IPS-20b (cell line): Measurements from ENCODE around the gene WASHC2C.
A peak's percentile ranks its signal among the peaks of the same experiment; 100 is the strongest.
"Not testable (repeated sequence)": the region's sequence is repeated elsewhere in the genome, so short reads cannot be mapped to it uniquely, and the experiment has no call there.

Source experiments
- H3K27ac ChIP-seq: one replicate; pipeline ENCODE4 v1.5.1; 2013; ENCODE audit warnings: low read length
- H3K27me3 ChIP-seq: 2 replicates; pipeline ENCODE4 v1.6.1; 2013; ENCODE audit warnings: mild to moderate bottlenecking, low read length, inconsistent platforms; ENCODE audit not compliant: insufficient read depth
- H3K36me3 ChIP-seq: 2 replicates; pipeline ENCODE4 v1.6.1; 2013; ENCODE audit warnings: low read depth, mild to moderate bottlenecking, inconsistent platforms, low read length, moderate library complexity; ENCODE audit not compliant: insufficient read depth
- H3K4me1 ChIP-seq: 2 replicates; pipeline ENCODE4 v1.6.1; 2013; ENCODE audit warnings: mild to moderate bottlenecking, control low read depth, inconsistent platforms, low read length, moderate library complexity; ENCODE audit not compliant: insufficient read depth
- H3K4me3 ChIP-seq: 2 replicates; pipeline ENCODE4 v1.5.1; 2013; ENCODE audit warnings: mild to moderate bottlenecking, low read length, inconsistent platforms
- H3K9ac ChIP-seq: 2 replicates; pipeline ENCODE4 v1.6.1; 2013; ENCODE audit warnings: low read depth, mild to moderate bottlenecking, inconsistent platforms, low read length, moderate library complexity
- H3K9me3 ChIP-seq: 2 replicates; pipeline ENCODE4 v1.6.1; 2013; ENCODE audit warnings: mild to moderate bottlenecking, low read depth, low read length, inconsistent platforms; ENCODE audit not compliant: insufficient read depth

WASHC2C gene

GRCh38 chr10:45726703-45727420 lies at the start of gene WASHC2C:
WASHC2C (plus strand) TSS chr10:45727266; CDS start chr10:45727318, 52 bp downstream.
- not testable (repeated sequence) for H3K27ac ChIP-seq, H3K27me3 ChIP-seq
- H3K9ac ChIP-seq: peak within 1 kb of the TSS; percentile 61; the same call in 1 of the 2 replicates

GRCh38 chr10:45678467-45678866 lies 48.6 kb upstream of the WASHC2C start:
- not testable (repeated sequence) for H3K9ac ChIP-seq, H3K4me1 ChIP-seq, H3K4me3 ChIP-seq, H3K27ac ChIP-seq, H3K9me3 ChIP-seq, H3K36me3 ChIP-seq, H3K27me3 ChIP-seq

More at GRCh38 chr10:45726703-45727420, at the start of gene WASHC2C:
- H3K4me1 ChIP-seq, H3K36me3 ChIP-seq, H3K9me3 ChIP-seq: not testable (repeated sequence)
- H3K4me3 ChIP-seq: peak within 1 kb of the TSS; percentile 65; the same call in 1 of the 2 replicates

- not testable (repeated sequence) for H3K9ac ChIP-seq, H3K4me1 ChIP-seq, H3K36me3 ChIP-seq, H3K4me3 ChIP-seq, H3K9me3 ChIP-seq, H3K27me3 ChIP-seq, H3K27ac ChIP-seq
Observed at GRCh38 chr10:45710200-45710796, 16.8 kb upstream of the WASHC2C start.

- not testable (repeated sequence) for H3K36me3 ChIP-seq, H3K4me3 ChIP-seq, H3K27me3 ChIP-seq, H3K27ac ChIP-seq, H3K4me1 ChIP-seq, H3K9me3 ChIP-seq, H3K9ac ChIP-seq
Observed at GRCh38 chr10:45711223-45711622, 15.8 kb upstream of the WASHC2C start.

GRCh38 chr10:45717053-45717452 lies 10.0 kb upstream of the WASHC2C start:
- not testable (repeated sequence) for H3K27ac ChIP-seq, H3K4me1 ChIP-seq, H3K36me3 ChIP-seq, H3K4me3 ChIP-seq, H3K9me3 ChIP-seq, H3K27me3 ChIP-seq, H3K9ac ChIP-seq

GRCh38 chr10:45717642-45718041 lies 9.4 kb upstream of the WASHC2C start:
- not testable (repeated sequence) for H3K9me3 ChIP-seq, H3K27ac ChIP-seq, H3K9ac ChIP-seq, H3K4me1 ChIP-seq, H3K4me3 ChIP-seq, H3K36me3 ChIP-seq, H3K27me3 ChIP-seq

GRCh38 chr10:45721503-45721902 lies 5.6 kb upstream of the WASHC2C start:
- not testable (repeated sequence) for H3K9me3 ChIP-seq, H3K4me3 ChIP-seq, H3K4me1 ChIP-seq, H3K27me3 ChIP-seq, H3K9ac ChIP-seq, H3K36me3 ChIP-seq, H3K27ac ChIP-seq

- not testable (repeated sequence) for H3K27ac ChIP-seq, H3K9me3 ChIP-seq, H3K36me3 ChIP-seq, H3K4me3 ChIP-seq, H3K27me3 ChIP-seq, H3K4me1 ChIP-seq, H3K9ac ChIP-seq
Observed at GRCh38 chr10:45723851-45724250, 3.2 kb upstream of the WASHC2C start.

GRCh38 chr10:45727421-45727965 lies 427 bp downstream of the WASHC2C start:
- H3K27ac ChIP-seq, H3K27me3 ChIP-seq, H3K4me1 ChIP-seq, H3K9me3 ChIP-seq, H3K9ac ChIP-seq, H3K36me3 ChIP-seq: not testable (repeated sequence)
- H3K4me3 ChIP-seq: peak overlapping the region; percentile 65; the same call in 1 of the 2 replicates

- not testable (repeated sequence) for H3K4me1 ChIP-seq, H3K9me3 ChIP-seq
Observed at GRCh38 chr10:45734449-45734848, 7.4 kb downstream of the WASHC2C start.

GRCh38 chr10:45734867-45735266 lies 7.8 kb downstream of the WASHC2C start:
- not testable (repeated sequence) for H3K9ac ChIP-seq, H3K4me3 ChIP-seq, H3K27me3 ChIP-seq

More at GRCh38 chr10:45734449-45734848, 7.4 kb downstream of the WASHC2C start:
- H3K4me3 ChIP-seq, H3K27ac ChIP-seq, H3K27me3 ChIP-seq, H3K36me3 ChIP-seq, H3K9ac ChIP-seq: not testable (repeated sequence)

GRCh38 chr10:45741559-45741958 lies 14.5 kb downstream of the WASHC2C start:
- H3K36me3 ChIP-seq, H3K27ac ChIP-seq, H3K9ac ChIP-seq, H3K27me3 ChIP-seq, H3K9me3 ChIP-seq, H3K4me1 ChIP-seq, H3K4me3 ChIP-seq: not testable (repeated sequence)

More at GRCh38 chr10:45734867-45735266, 7.8 kb downstream of the WASHC2C start:
- H3K36me3 ChIP-seq, H3K4me1 ChIP-seq, H3K27ac ChIP-seq, H3K9me3 ChIP-seq: not testable (repeated sequence)
